DND-41 (cell line): ENCODE data around the gene NRDE2.

Source experiments
- CTCF ChIP-seq: IDR thresholded peaks from 2 replicates; pipeline ENCODE4 v1.5.1; 2012; ENCODE audit warnings: borderline replicate concordance, low read length, moderate library complexity, mild to moderate bottlenecking; ENCODE audit not compliant: poor library complexity, severe bottlenecking; ENCODE audit errors: extremely low read depth
- EZH2 ChIP-seq: IDR thresholded peaks from 3 replicates; pipeline ENCODE4 v1.6.1; 2012; ENCODE audit warnings: borderline replicate concordance, low read depth, mild to moderate bottlenecking, moderate library complexity, low read length, inconsistent platforms; ENCODE audit not compliant: severe bottlenecking

DNA sequence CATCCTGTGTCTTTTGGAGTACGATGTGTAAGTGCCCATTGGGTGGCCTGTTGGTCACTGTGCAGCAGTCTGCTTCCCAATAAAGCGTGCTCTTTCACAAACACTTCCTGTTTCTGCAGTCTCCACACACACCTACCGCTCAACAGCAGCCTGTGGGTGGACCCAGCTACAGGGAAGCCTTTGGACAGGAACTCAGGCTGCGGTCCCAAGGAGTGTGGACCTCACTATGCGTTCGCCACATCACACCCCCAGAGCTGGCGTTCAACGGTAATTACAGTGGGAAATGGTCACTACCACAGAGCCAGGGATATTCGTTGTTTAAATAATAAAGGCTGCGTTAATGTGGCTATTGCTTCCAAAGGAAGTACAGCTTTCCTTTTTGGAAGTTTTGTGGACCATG lies 59.2 kb downstream of the NRDE2 start:
- TF ChIP-seq CTCF = no peak
- no peak for TF ChIP-seq EZH2
